CD4-positive, alpha-beta T cell treated with Interferon alpha-2 for 1 hour (primary cell): ENCODE data around the gene CACNA1D.

Experiments
- DNase-seq, 2 donors: peaks; one replicate each; pipeline ENCODE4 v3.0.0-alpha.2; 2020 to 2022

The CACNA1D gene

GRCh38 chr3:53495520-53496391 is 1.3 kb downstream of the CACNA1D start:
- DNase-seq, result no peak

GRCh38 chr3:53496392-53496670 is 1.9 kb downstream of the CACNA1D start:
- DNase-seq, result no peak

GRCh38 chr3:53496984-53497383 is 2.6 kb downstream of the CACNA1D start:
- no peak for DNase-seq

- DNase-seq, result no peak
These were observed 4.6 kb downstream of the CACNA1D start for GRCh38 chr3:53498806-53499641.

- DNase-seq, result no peak
These were observed 5.9 kb downstream of the CACNA1D start for GRCh38 chr3:53500165-53500777.

- DNase-seq, result no peak
These were observed 6.8 kb downstream of the CACNA1D start for GRCh38 chr3:53501178-53501577.

GRCh38 chr3:53502737-53503136 is 8.3 kb downstream of the CACNA1D start:
- DNase-seq, result no peak

- no peak for DNase-seq
These were observed 8.8 kb downstream of the CACNA1D start for GRCh38 chr3:53503195-53503594.

- DNase-seq, result no peak
These were observed 11.8 kb downstream of the CACNA1D start for GRCh38 chr3:53506110-53506762.

- DNase-seq, result no peak
These were observed 12.3 kb downstream of the CACNA1D start for GRCh38 chr3:53506763-53507145.

- DNase-seq, result no peak
These were observed 15.1 kb downstream of the CACNA1D start for GRCh38 chr3:53509494-53509893.

- DNase-seq, result no peak
These were observed 16.1 kb downstream of the CACNA1D start for GRCh38 chr3:53510508-53510907.

- no peak for DNase-seq
These were observed 16.8 kb downstream of the CACNA1D start for GRCh38 chr3:53511246-53511645.

- DNase-seq, result no peak
These were observed 19.3 kb downstream of the CACNA1D start for GRCh38 chr3:53513556-53514190.

- no peak for DNase-seq
These were observed 21.9 kb downstream of the CACNA1D start for GRCh38 chr3:53516339-53516738.

GRCh38 chr3:53518495-53518981 is 24.1 kb downstream of the CACNA1D start:
- no peak for DNase-seq

GRCh38 chr3:53519065-53519709 is 24.8 kb downstream of the CACNA1D start:
- DNase-seq, result no peak

- no peak for DNase-seq
These were observed 28.9 kb downstream of the CACNA1D start for GRCh38 chr3:53523346-53523745.

GRCh38 chr3:53524566-53524965 is 30.2 kb downstream of the CACNA1D start:
- no peak for DNase-seq

- no peak for DNase-seq
These were observed 31.6 kb downstream of the CACNA1D start for GRCh38 chr3:53525765-53526703.

GRCh38 chr3:53526704-53527055 is 32.3 kb downstream of the CACNA1D start:
- no peak for DNase-seq
